ENCODE measurements around the gene SPINK13. TPM values are rescaled to one million over a fixed set of nuclear protein-coding genes. Genes with fewer than 3 reads are reported as not detected.

SPINK13 gene
- total RNA-seq, 4 donors from 2014 or later: not detected

DNA sequence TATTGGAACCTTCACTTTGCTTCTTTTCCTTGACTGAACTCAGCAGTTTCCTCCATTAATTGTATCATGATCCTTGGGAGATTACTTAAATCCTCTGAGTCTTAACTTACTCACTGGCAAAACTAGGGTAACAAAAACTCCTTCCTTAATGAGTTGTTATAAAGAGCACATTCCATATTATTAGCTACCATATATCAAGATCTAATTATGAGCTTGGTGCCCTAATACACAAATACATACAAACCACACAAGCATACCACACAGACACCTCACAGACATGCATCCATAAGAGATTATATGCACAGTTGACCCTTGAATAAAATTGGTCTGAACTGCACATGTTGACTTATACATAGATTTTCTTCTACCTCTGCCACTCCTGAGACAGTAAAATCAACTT is 41.2 kb downstream of the SPINK13 start:
- Histone ChIP-seq H3K9me3 (no peaks in the 10 kb centered on the region), H3K36me3 (no peaks in the 10 kb centered on the region), H3K4me3 (no peak overlapping the region), H3K4me1 (no peaks in the 10 kb centered on the region), H3K27ac (no peak overlapping the region), H3K27me3 (no peaks in the 10 kb centered on the region)
- DNase-seq: no peak
- in situ Hi-C loops (cut with MboI; ENCODE audit: low sequenced_read_pairs in 4 of 4): no loop called here
- no peak for ATAC-seq
- intact Hi-C loops (cut with DNase I; ENCODE audit: low total_unique reads): no loop called here
- TF ChIP-seq POLR2A (IDR thresholded peaks at IDR 0.05): no peak
- TF ChIP-seq, protein P1, sequence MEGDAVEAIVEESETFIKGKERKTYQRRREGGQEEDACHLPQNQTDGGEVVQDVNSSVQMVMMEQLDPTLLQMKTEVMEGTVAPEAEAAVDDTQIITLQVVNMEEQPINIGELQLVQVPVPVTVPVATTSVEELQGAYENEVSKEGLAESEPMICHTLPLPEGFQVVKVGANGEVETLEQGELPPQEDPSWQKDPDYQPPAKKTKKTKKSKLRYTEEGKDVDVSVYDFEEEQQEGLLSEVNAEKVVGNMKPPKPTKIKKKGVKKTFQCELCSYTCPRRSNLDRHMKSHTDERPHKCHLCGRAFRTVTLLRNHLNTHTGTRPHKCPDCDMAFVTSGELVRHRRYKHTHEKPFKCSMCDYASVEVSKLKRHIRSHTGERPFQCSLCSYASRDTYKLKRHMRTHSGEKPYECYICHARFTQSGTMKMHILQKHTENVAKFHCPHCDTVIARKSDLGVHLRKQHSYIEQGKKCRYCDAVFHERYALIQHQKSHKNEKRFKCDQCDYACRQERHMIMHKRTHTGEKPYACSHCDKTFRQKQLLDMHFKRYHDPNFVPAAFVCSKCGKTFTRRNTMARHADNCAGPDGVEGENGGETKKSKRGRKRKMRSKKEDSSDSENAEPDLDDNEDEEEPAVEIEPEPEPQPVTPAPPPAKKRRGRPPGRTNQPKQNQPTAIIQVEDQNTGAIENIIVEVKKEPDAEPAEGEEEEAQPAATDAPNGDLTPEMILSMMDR (IDR thresholded peaks at IDR 0.05 in 4 of 5, conservative IDR thresholded peaks at IDR 0.05 in 1 of 5): no peak

- H3K4me1 ChIP-seq: no peaks in the 10 kb centered on the region
- no peaks in the 10 kb centered on the region for H3K36me3 ChIP-seq
- TF ChIP-seq POLR2A (IDR thresholded peaks at IDR 0.05): no peak
- TF ChIP-seq, protein P1 (IDR thresholded peaks at IDR 0.05 in 4 of 5, conservative IDR thresholded peaks at IDR 0.05 in 1 of 5): no peak
- in situ Hi-C loops (cut with MboI; ENCODE audit: low sequenced_read_pairs in 4 of 4) (no loop called here), intact Hi-C loops (cut with DNase I; ENCODE audit: low total_unique reads) (no loop called here)
- no peak overlapping the region for H3K27ac ChIP-seq
- no peaks in the 10 kb centered on the region for H3K27me3 ChIP-seq
- no peak overlapping the region for H3K4me3 ChIP-seq
- ATAC-seq: no peak
- H3K9me3 ChIP-seq: no peaks in the 10 kb centered on the region
- DNase-seq: no peak
These were observed 42.9 kb downstream of the SPINK13 start for GRCh38 chr5:148311484-148311883.

- H3K36me3 ChIP-seq: no peaks in the 10 kb centered on the region
- H3K27ac ChIP-seq: no peak within 1 kb of the TSS
- no peak for ATAC-seq
- in situ Hi-C loops (cut with MboI; ENCODE audit: low sequenced_read_pairs in 4 of 4): no loop called here
- intact Hi-C loops (cut with DNase I; ENCODE audit: low total_unique reads): no loop called here
- DNase-seq: no peak
- no peaks in the 10 kb centered on the region for H3K27me3 ChIP-seq
- no peak within 1 kb of the TSS for H3K4me3 ChIP-seq
- TF ChIP-seq POLR2A (IDR thresholded peaks at IDR 0.05): no peak
- TF ChIP-seq, protein P1 (IDR thresholded peaks at IDR 0.05 in 4 of 5, conservative IDR thresholded peaks at IDR 0.05 in 1 of 5): no peak
- H3K4me1 ChIP-seq: no peaks in the 10 kb centered on the region
- no peaks in the 10 kb centered on the region for H3K9me3 ChIP-seq
These were observed 43.6 kb downstream of the SPINK13 start, which contains the start of gene SPINK7 for GRCh38 chr5:148312153-148312552. Gene SPINK7 (plus strand): TSS chr5:148312423. CDS start chr5:148312484, 61 bp downstream.

DNA sequence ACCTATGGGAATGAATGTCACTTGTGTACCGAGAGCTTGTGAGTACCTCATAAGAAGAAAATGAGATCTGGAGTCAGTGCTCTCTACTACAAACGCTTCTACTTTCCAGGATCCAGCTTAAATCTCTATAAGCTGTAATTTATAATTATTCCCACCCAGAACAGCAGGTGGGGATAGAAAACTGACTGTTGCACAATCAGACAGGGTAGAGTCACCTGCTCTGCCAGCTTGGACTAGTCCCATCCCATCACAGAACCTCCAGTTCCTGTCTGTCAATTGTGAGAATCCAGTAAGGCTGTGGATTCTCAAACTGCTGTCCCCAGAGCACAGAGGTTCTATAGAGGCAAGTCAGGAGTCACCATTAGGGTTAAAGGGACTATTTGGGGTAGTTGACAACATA is 45.6 kb downstream of the SPINK13 start:
- intact Hi-C loops (cut with DNase I; ENCODE audit: low total_unique reads): no loop called here
- H3K4me3 ChIP-seq: no peak overlapping the region
- DNase-seq: no peak

More for the DNA sequence above, 45.6 kb downstream of the SPINK13 start:
- Histone ChIP-seq H3K9me3 (no peaks in the 10 kb centered on the region), H3K27me3 (no peaks in the 10 kb centered on the region), H3K4me1 (no peaks in the 10 kb centered on the region), H3K36me3 (no peaks in the 10 kb centered on the region), H3K27ac (no peak overlapping the region)
- in situ Hi-C loops (cut with MboI; ENCODE audit: low sequenced_read_pairs in 4 of 4): no loop called here
- TF ChIP-seq, protein P1 (IDR thresholded peaks at IDR 0.05 in 4 of 5, conservative IDR thresholded peaks at IDR 0.05 in 1 of 5): no peak
- TF ChIP-seq POLR2A (IDR thresholded peaks at IDR 0.05): no peak
- ATAC-seq: no peak

Data from gastrocnemius medialis (tissue), 4 donors.